Measurements from ENCODE around the gene AVEN.

The AVEN gene

DNA sequence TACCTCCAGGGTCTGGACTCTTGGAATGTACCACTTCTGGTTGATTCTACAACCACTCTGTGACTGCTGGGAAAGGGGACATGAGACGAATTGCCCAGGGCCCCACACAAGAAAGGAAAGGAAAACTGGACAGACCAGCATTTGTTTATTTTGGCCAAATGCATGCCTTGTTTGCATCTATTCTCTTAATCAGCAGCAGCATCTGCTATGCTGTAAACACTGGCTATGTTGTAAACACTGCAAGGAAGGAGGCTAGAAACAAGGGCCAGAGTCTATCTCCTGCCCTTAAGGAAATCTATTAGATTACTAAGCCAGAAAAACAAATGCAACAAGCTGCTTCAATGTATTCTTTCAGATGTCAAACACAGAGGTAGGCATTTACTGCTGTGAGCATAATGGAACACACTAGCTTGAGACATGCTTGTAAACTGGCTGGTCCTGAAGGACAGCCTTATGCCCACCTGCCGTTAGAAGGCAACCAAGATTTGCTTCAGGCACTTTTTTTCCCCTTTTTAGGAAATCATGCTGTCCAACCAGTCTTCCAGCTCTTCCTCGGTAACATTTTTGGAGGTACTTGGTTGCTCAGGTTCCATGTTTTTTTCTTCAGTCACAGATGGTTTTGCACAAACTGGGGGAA, 172.8 kb downstream of the AVEN start:
- DNase-seq (ENCODE audit: low read depth, low spot score): no peak
- H3K4me3 ChIP-seq (ENCODE audit: low read length): no peak overlapping the region

GRCh38 chr15:33865416-33865815, 173.6 kb downstream of the AVEN start:
- H3K4me3 ChIP-seq (ENCODE audit: low read length): no peak overlapping the region
- no peak for DNase-seq (ENCODE audit: low read depth, low spot score)

GRCh38 chr15:33864360-33865075, 174.5 kb downstream of the AVEN start:
- no peak for DNase-seq (ENCODE audit: low read depth, low spot score)
- H3K4me3 ChIP-seq (ENCODE audit: low read length): no peak overlapping the region

GRCh38 chr15:33860754-33861153, 178.2 kb downstream of the AVEN start:
- no peak overlapping the region for H3K4me3 ChIP-seq (ENCODE audit: low read length)
- no peak for DNase-seq (ENCODE audit: low read depth, low spot score)

- H3K4me3 ChIP-seq (ENCODE audit: low read length): no peak overlapping the region
- no peak for DNase-seq (ENCODE audit: low read depth, low spot score)
Measured at GRCh38 chr15:33859992-33860545, 178.9 kb downstream of the AVEN start.

DNA sequence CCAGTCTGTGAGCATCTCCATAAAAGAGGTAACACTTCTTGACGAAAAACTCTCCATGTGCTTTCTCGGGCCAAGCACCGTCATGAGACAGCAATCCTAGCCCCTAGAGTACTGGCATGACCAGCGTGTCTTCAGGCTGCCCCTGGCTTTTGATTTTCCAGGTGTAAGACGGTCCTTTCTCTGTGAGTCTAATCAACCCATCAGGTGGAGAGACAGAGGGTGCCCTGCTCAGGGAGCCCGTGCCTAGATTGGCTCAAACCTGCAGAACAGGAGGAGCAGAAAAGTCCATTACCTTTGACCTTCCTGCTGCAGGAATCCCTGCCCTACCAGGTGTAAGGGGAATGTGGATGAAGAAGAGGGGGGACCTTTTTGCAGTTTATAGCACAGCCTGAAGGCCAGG, 180.2 kb downstream of the AVEN start:
- H3K4me3 ChIP-seq (ENCODE audit: low read length): no peak overlapping the region
- no peak for DNase-seq (ENCODE audit: low read depth, low spot score)

- no peak for DNase-seq (ENCODE audit: low read depth, low spot score)
- H3K4me3 ChIP-seq (ENCODE audit: low read length): no peak overlapping the region
Measured at GRCh38 chr15:33857726-33858125, 181.3 kb downstream of the AVEN start.

GRCh38 chr15:33852570-33852969, 186.4 kb downstream of the AVEN start:
- DNase-seq (ENCODE audit: low read depth, low spot score): no peak
- H3K4me3 ChIP-seq (ENCODE audit: low read length): no peak overlapping the region

DNA sequence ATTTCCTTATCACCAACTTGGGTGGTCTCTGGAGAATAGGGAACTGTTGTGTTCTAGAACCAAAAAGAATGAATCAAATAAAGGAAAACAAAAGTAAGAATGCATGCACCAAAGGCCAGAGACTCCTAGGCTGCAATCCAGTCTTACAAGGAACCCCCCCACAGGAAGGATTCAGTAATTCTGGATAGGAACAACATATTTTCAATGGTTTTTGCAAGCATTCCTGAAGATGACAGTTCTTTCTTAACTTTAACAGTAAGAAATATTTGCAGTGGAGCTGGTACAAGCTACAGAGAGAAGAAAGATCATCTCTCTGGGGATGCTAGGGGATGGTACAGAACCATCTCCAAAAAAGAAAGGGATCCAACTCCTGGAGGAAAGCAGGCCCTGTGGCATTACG, 186.9 kb downstream of the AVEN start:
- no peak for DNase-seq (ENCODE audit: low read depth, low spot score)

DNA sequence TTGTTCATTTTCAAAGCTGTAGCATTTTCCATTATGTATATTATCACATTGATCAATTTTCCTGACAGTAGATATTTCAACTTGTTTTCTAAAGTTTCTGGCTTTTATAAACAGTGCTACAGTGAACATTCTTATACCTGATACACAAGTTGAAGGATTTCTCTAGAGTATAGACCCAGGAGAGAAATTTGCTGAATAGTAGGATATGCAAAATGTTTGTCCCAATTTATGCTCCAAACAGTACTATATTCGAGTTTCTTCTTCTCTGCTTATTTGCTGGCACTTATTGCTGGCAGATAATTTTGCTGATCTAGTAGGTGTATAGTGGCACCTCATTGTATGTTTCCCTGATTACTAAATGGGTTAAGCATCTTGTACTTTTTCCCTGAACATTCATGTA, 187.9 kb downstream of the AVEN start:
- no peak overlapping the region for H3K4me3 ChIP-seq (ENCODE audit: low read length)
- DNase-seq (ENCODE audit: low read depth, low spot score): no peak

More for the DNA sequence above, 186.9 kb downstream of the AVEN start:
- no peak overlapping the region for H3K4me3 ChIP-seq (ENCODE audit: low read length)

GRCh38 chr15:33848011-33848410, 191.0 kb downstream of the AVEN start:
- H3K4me3 ChIP-seq (ENCODE audit: low read length): no peak overlapping the region
- DNase-seq (ENCODE audit: low read depth, low spot score): no peak

DNA sequence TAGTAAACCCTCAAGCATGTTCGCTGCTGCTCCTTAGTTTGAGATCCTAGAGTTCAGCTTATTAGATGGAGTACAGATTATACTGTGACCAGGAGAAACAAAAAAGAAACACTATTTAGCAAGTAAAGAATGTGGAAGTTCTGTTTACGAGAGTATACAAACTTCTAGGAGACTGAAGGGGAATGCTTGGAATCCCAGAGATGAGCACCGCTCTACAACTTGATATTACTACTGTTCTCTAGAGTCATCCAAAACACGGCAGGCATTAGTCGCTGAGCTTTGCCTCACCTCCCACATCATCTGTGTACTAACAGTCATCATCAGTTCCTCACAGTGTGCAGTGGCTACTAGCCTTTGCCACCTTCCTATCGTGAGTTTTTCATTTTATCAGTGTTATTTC, 192.1 kb downstream of the AVEN start:
- DNase-seq (ENCODE audit: low read depth, low spot score): no peak
- H3K4me3 ChIP-seq (ENCODE audit: low read length): no peak overlapping the region

DNA sequence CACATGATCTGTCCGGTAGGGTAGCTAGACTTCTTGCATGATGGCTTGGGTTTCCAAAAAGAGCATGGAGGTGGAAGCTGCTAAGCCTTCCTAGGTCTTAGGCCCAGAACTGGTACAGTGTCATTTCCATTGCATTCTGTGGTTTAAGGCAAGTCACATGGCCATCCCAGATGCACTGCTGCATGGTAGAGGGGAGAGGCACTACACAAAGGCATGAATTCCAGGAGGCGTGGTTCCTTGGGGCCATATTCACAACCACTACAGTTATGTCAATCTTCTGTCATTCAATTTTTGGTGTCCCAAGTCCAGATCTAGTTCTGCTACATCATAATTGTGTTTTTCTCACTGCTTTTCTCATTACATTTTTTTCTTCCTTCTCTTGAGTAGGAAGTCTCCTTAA, 192.9 kb downstream of the AVEN start:
- no peak overlapping the region for H3K4me3 ChIP-seq (ENCODE audit: low read length)
- no peak for DNase-seq (ENCODE audit: low read depth, low spot score)

DNA sequence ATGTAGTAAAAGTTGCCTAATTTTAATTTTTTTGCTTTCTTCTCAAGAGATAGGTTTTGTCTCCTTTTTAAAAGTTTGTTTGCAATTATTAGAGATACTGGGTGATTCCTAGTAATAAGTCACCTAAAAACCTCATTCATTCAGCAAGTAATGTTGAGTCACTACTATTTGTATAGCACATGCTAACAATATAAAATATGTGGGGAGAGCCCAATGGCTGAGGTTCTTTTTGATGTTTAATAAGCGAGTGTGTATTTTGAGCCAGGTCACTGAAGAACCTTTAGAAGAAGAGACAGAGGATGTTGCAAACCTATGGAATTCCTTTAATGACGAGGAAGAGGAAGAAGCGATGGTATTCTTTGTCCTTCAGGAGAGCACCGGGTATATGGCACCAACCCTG, 194.4 kb downstream of the AVEN start:
- no peak for DNase-seq (ENCODE audit: low read depth, low spot score)
- no peak overlapping the region for H3K4me3 ChIP-seq (ENCODE audit: low read length)

- DNase-seq (ENCODE audit: low read depth, low spot score): no peak
Measured at GRCh38 chr15:33844186-33844585, 194.8 kb downstream of the AVEN start.

DNA sequence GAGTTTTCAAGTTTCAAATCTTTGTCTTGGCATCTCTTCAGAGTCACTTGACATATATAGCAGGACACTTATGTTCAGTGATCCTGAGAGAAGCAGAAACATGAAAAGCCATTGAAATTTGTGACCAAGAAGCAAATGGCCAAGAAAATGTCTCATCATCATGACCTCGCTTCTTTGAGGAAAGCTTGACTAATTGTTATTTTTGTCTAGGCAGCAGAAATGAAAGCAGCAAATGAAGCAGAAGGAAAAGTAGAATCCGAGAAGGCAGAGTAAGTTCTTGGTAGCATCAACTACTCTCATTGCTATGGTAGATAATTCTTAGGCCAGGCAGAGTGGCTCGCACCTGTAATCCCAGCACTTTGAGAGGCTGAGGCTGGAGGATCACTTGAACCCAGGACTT, 198.4 kb downstream of the AVEN start:
- DNase-seq (ENCODE audit: low read depth, low spot score): no peak
- H3K4me3 ChIP-seq (ENCODE audit: low read length): no peak overlapping the region

More at GRCh38 chr15:33844186-33844585, 194.8 kb downstream of the AVEN start:
- H3K4me3 ChIP-seq (ENCODE audit: low read length): no peak overlapping the region

DNA sequence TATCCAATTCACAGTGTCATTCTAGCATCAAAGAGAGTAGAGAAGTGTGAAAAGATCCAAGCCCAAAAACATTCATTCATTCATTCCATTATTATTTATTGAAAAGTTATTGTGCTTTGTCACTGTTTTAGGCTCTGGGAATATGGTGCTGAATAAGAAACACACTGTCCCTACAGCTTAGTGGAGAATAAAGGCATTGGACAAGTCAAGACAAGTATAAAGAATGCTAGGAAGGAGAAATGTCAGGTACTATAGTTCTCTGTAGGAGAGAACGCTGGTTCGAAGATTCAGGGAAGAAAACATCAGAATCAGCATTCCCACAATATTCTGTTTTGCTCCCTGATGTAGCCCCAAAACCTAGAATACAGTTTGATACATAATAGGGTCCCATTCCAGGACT, 199.5 kb downstream of the AVEN start:
- no peak for DNase-seq (ENCODE audit: low read depth, low spot score)
- H3K4me3 ChIP-seq (ENCODE audit: low read length): no peak overlapping the region

- H3K4me3 ChIP-seq (ENCODE audit: low read length): no peak overlapping the region
- no peak for DNase-seq (ENCODE audit: low read depth, low spot score)
Measured at GRCh38 chr15:33837294-33837693, 201.7 kb downstream of the AVEN start.

DNA sequence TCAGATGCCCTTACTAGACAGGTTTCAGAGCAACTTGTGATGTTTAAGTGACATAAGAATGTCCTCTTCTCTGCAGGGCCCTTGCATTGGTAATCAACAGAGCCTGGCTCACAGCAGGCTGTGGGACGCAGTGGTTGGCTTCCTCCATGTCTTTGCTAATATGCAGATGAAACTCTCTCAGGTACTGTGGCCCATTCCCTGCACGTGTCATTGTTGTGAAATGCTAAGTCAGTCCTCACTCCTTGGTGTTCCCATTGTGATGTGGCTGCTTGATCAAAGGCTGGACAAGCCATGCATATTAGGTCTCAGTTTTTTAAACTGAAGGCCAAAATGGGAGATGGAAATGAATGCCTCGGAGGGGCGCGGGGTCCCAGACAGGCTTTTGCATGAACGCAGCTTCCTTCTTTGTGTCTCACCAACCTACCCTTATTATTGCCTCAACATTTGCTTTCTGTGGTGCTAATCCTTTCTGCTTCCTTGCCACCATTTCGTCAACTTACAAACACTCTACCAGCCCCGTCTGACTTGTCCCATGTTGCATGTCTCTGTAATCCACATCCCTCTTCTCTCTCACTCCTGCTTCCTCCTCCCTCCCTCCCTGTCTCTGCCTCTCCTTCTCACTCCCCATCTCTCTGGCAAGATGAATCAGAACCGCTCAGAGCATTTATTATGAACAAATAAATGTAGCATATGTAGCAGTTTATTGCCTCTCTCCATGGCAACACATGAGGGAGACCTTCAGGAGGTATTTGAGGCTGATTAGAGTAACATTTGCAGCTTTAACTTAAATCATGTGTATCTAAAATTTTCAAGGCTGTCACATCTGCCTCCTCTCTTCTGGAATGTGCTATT, 203.9 kb downstream of the AVEN start:
- no peak for DNase-seq (ENCODE audit: low read depth, low spot score)
- no peak overlapping the region for H3K4me3 ChIP-seq (ENCODE audit: low read length)

- H3K4me3 ChIP-seq (ENCODE audit: low read length): no peak overlapping the region
- DNase-seq (ENCODE audit: low read depth, low spot score): no peak
Measured at GRCh38 chr15:33831646-33832045, 207.4 kb downstream of the AVEN start.
